Activated T-helper 17 cell treated with anti-CD3 and anti-CD28 coated beads, Interleukin-2, amount 50 U/mL, for 72 hours (primary cell): ENCODE measurements around the gene CTDNEP1. TPM values are rescaled to one million over a fixed set of nuclear protein-coding genes. Genes with fewer than 3 reads are reported as not detected.

Source experiments
- ATAC-seq: fragments of 150-1000 bp; cut with Tn5 transposase; replicated peaks from 2 replicates; pipeline ENCODE4 v1.10.0; 2021; ENCODE audit warnings: mild to moderate bottlenecking, moderate library complexity
- H3K27ac Mint-ChIP-seq: one replicate; pipeline ENCODE4 v1.8.0; 2022; ENCODE audit warnings: mixed read lengths
- H3K27me3 Mint-ChIP-seq: one replicate; pipeline ENCODE4 v1.8.0; 2022; ENCODE audit warnings: mixed read lengths
- H3K36me3 Mint-ChIP-seq: one replicate; pipeline ENCODE4 v1.8.0; 2022; ENCODE audit warnings: low read depth, mild to moderate bottlenecking, mixed read lengths
- H3K4me1 Mint-ChIP-seq: one replicate; pipeline ENCODE4 v1.8.0; 2022; ENCODE audit warnings: mixed read lengths
- H3K4me3 Mint-ChIP-seq: one replicate; pipeline ENCODE4 v1.8.0; 2022; ENCODE audit warnings: mild to moderate bottlenecking, mixed read lengths
- H3K9me3 Mint-ChIP-seq: one replicate; pipeline ENCODE4 v1.8.0; 2022; ENCODE audit warnings: mixed read lengths
- total RNA-seq, 2 donors: library from RNA; stranded (reverse); gene quantifications; one replicate each; pipeline ENCODE4 v1.2.3, GENCODE V29; 2022

Gene CTDNEP1
- total RNA-seq, 2 donors from 2014 or later, result 152 to 209 TPM

DNA sequence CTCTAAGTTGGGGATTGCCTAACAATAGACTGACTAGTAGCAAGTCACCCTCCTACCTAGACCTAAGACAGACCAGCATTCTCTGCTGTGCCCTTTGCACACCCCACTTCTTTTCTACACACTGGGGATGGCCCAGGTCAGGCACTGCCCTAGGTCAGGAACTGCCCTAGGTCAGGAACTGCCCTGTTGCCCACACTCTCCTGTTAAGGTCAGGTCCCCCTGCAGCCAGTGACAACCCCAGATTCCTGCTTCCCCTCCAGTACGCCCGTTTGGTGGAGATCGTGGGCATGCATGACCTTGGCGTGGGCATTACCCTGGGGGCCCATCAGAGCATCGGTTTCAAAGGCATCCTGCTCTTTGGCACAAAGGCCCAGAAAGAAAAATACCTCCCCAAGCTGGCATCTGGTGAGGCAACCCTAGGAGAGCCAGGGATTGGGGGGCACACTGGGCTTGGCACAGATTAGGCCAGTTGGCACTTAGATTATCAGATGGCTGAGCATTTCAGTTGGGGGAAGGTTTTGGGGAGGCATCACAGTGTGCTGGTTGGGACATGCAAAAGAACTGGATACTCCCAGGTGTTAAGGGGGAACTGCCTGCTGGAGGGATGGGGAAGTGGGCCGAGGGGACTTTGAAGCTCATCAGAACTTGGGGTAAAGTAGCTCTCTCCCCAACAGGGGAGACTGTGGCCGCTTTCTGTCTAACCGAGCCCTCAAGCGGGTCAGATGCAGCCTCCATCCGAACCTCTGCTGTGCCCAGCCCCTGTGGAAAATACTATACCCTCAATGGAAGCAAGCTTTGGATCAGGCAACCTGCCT, 30.0 kb downstream of the CTDNEP1 start:
- H3K4me3 Mint-ChIP-seq, result peak overlapping the region; percentile 94
- H3K36me3 Mint-ChIP-seq, result peaks cover 68% of the 10 kb centered on the region
- no peak for ATAC-seq
- H3K27ac Mint-ChIP-seq, result peak overlapping the region; percentile 98
- H3K27me3 Mint-ChIP-seq, result no peaks in the 10 kb centered on the region
- peaks cover 26% of the 10 kb centered on the region for H3K4me1 Mint-ChIP-seq
- no peaks in the 10 kb centered on the region for H3K9me3 Mint-ChIP-seq

DNA sequence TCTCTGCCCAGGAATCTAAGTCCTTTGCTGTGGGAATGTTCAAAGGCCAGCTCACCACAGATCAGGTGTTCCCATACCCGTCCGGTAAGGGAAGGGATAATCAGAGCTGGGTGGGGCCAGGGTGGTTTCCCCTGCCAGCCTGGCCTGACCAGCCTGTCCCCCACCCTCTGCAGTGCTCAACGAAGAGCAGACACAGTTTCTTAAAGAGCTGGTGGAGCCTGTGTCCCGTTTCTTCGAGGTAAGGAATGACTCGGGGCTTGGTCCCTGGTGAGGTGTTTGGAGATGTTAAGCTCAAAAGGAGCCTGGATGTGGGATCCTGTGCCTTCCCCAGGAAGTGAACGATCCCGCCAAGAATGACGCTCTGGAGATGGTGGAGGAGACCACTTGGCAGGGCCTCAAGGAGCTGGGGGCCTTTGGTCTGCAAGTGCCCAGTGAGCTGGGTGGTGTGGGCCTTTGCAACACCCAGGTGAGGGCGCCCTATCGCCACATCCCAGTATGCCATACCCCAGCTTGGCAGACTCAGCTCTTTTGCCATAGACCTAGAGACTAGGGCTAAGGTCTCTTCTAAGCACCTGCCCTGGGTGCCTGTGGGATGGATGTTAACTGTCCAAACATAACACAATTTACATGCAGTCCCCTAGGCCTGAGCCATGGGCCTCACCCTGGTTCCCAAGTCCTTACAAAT, 30.8 kb downstream of the CTDNEP1 start:
- H3K4me1 Mint-ChIP-seq, result peaks cover 32% of the 10 kb centered on the region
- H3K9me3 Mint-ChIP-seq, result no peaks in the 10 kb centered on the region
- H3K27ac Mint-ChIP-seq, result peak overlapping the region; percentile 98
- peak; percentile 52 for ATAC-seq
- peak overlapping the region; percentile 94 for H3K4me3 Mint-ChIP-seq
- H3K27me3 Mint-ChIP-seq, result no peaks in the 10 kb centered on the region
- H3K36me3 Mint-ChIP-seq, result peaks cover 63% of the 10 kb centered on the region

GRCh38 chr17:7219812-7220592, 31.5 kb downstream of the CTDNEP1 start, which contains the start of the genes ACADVL and DLG4:
TSS of gene ACADVL (plus strand) at chr17:7219938. CDS start at chr17:7219985, 47 bp downstream.
TSS of gene DLG4 (minus strand) at chr17:7219836.
- peak; percentile 86 for ATAC-seq
- H3K4me1 Mint-ChIP-seq, result peaks cover 34% of the 10 kb centered on the region
- H3K27ac Mint-ChIP-seq, result peak within 1 kb of the TSS; percentile 98
- H3K36me3 Mint-ChIP-seq, result peaks cover 56% of the 10 kb centered on the region
- H3K27me3 Mint-ChIP-seq, result no peaks in the 10 kb centered on the region
- H3K9me3 Mint-ChIP-seq, result no peaks in the 10 kb centered on the region
- H3K4me3 Mint-ChIP-seq, result peak within 1 kb of the TSS; percentile 94

- Mint-ChIP-seq H3K4me1 (peaks cover 41% of the 10 kb centered on the region), H3K36me3 (peaks cover 55% of the 10 kb centered on the region), H3K9me3 (no peaks in the 10 kb centered on the region), H3K27me3 (no peaks in the 10 kb centered on the region), H3K27ac (peak overlapping the region; percentile 98), H3K4me3 (peak overlapping the region; percentile 94)
- no peak for ATAC-seq
These were observed 32.2 kb downstream of the CTDNEP1 start for GRCh38 chr17:7219229-7219811.

DNA sequence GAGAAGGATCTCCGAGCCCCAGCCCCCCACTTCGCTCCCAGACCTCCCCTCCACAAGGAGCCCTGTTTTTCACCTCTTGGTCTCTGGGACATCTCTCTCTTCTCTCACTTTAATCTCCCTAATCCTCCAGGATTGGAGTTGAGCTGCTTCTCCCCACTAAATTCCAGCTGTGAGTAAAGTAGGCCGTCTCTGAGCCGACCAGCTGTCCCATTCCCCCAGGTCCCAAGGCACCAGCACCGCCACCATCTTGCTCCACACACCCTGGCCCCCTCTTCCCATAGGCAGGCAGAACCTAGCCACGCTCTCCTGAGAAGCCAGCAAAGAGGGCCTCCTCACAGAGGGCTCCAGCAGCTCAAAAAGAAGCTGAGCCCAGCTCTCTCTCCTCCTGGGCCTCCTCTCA, 32.8 kb downstream of the CTDNEP1 start:
- no peaks in the 10 kb centered on the region for H3K27me3 Mint-ChIP-seq
- peak overlapping the region; percentile 94 for H3K4me3 Mint-ChIP-seq
- H3K4me1 Mint-ChIP-seq, result peaks cover 45% of the 10 kb centered on the region
- peak overlapping the region; percentile 98 for H3K27ac Mint-ChIP-seq
- ATAC-seq, result no peak
- H3K36me3 Mint-ChIP-seq, result peaks cover 51% of the 10 kb centered on the region
- no peaks in the 10 kb centered on the region for H3K9me3 Mint-ChIP-seq

DNA sequence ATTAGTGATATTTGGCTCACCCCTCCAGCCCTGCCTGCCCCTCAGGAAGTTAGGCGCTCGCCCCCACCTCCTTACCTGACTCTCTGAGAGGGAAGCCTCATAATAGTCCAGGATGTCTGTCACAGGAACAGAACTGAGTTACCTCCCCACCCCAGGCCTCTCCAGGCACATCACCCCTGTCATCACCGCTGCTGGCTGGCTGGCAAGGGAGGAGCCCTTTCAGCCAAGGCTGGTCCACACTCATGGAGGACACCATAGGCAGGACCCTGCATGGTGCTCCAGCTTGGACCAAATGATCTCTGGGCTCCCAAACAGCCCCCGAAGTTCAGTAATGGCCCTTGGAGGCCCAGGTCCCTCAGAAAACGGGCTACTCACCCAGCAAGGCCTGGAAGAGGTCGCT, 33.4 kb downstream of the CTDNEP1 start:
- ATAC-seq, result no peak
- peak overlapping the region; percentile 98 for H3K27ac Mint-ChIP-seq

DNA sequence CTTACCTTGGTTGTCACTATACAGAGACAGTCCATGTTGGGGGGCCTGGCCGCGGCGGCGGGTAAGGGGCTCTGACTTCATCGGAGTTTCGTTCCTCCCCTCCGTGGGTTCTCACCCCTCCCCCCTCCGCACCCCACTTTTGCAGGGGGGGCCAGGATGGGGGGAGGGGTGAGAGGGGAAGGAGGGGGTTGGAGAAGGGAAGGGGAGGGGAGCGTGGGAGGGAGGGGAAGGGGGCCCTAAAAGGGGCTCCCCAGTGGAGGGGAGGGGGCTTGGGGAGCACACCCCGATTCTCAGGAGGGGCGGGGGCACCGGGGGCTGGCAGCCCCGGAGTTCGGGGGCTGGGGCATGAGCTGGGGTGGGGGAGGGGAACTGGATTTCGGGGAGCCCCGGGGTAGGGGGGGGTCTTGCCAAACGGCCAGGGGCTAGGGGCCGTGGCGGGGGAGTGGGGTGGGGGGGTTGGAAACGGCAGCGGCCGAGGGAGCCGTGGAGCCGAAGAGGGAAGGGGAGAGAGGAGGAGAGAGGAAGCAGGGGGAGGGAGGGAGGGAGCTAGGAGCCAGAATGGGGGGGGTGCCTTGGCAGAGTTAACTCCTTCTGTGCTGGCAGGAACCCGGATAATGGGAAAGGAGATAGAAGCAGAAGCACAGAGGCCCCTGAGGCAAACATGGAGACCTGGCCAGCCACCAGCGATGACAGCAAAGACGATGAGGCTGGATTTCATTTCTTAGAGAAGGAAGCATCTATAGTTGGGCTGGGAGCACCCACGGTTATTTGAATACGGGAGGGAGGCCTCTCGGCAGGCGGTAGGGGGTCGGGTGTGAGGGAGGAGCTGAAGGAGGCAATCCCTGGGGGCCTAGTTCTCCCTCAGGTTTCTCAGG, 34.2 kb downstream of the CTDNEP1 start:
- peak overlapping the region; percentile 94 for H3K4me3 Mint-ChIP-seq
- H3K36me3 Mint-ChIP-seq, result peaks cover 37% of the 10 kb centered on the region
- no peaks in the 10 kb centered on the region for H3K9me3 Mint-ChIP-seq

More for the DNA sequence above, 33.4 kb downstream of the CTDNEP1 start:
- peaks cover 51% of the 10 kb centered on the region for H3K4me1 Mint-ChIP-seq
- H3K4me3 Mint-ChIP-seq, result peak overlapping the region; percentile 94
- H3K9me3 Mint-ChIP-seq, result no peaks in the 10 kb centered on the region
- no peaks in the 10 kb centered on the region for H3K27me3 Mint-ChIP-seq
- peaks cover 45% of the 10 kb centered on the region for H3K36me3 Mint-ChIP-seq

GRCh38 chr17:7216242-7217112, 35.1 kb downstream of the CTDNEP1 start:
- peaks cover 4% of the 10 kb centered on the region for H3K27me3 Mint-ChIP-seq
- peak overlapping the region; percentile 22 for H3K27ac Mint-ChIP-seq
- ATAC-seq, result no peak
- H3K36me3 Mint-ChIP-seq, result peaks cover 28% of the 10 kb centered on the region
- H3K4me1 Mint-ChIP-seq, result peaks cover 49% of the 10 kb centered on the region
- H3K4me3 Mint-ChIP-seq, result peak overlapping the region; percentile 93
- H3K9me3 Mint-ChIP-seq, result no peaks in the 10 kb centered on the region

More for the DNA sequence above, 34.2 kb downstream of the CTDNEP1 start:
- H3K4me1 Mint-ChIP-seq, result peaks cover 51% of the 10 kb centered on the region
- ATAC-seq, result no peak
- no peaks in the 10 kb centered on the region for H3K27me3 Mint-ChIP-seq
- H3K27ac Mint-ChIP-seq, result peak overlapping the region; percentile 98

DNA sequence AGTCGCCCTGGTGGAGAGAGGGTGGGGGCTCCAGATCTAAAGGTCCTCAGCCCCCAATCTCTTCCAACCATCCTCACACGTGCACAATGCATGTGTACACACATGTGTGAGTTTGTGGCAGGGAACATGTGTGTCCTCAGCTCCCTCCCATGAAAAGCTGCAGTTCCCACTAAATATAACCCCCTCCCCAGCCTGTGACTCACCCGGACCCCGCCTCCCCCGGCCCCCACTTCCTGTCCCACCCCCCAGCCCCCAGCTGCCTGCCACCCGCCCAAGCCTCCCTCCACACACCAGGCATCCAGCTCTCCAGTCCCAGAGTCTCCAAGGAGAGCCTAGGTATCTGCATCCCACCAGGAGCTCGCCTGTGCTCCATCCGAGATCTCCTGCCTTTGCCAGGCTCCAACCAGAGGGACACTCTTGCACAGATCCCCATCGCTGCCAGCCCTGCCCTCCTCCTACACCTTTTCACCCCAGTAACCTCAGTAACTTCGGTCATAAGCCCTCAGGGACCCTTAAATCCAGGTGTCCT, 35.8 kb downstream of the CTDNEP1 start:
- Mint-ChIP-seq H3K9me3 (no peaks in the 10 kb centered on the region), H3K36me3 (peaks cover 20% of the 10 kb centered on the region), H3K27ac (peak overlapping the region; percentile 22), H3K27me3 (peaks cover 4% of the 10 kb centered on the region), H3K4me3 (peak overlapping the region; percentile 93), H3K4me1 (peaks cover 42% of the 10 kb centered on the region)
- ATAC-seq, result no peak

DNA sequence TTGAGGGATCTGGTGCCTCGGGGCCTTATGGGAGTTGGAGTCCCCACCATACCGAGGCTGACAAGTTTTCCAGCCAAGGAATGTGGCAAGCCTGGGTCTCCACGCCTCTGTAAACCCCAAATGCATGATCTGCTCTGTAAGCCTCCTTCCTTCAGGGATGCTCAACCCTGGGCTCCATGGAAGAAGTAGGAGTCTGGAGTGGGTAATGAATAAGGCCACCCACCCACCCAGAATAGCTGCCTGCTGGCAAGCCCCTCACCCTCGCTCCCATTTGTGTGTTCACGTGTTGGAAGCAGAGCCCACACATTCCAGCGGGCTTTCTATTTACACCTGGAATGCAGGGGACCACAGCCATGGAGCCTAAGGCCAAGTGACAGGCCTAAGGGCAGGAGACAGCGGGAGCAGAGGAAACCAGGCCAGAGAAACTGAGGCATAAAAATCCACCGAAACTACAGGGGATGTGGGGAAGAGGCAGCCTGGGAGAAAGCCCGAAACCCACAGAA, 36.3 kb downstream of the CTDNEP1 start:
- no peak for ATAC-seq
- Mint-ChIP-seq H3K36me3 (peaks cover 15% of the 10 kb centered on the region), H3K9me3 (no peaks in the 10 kb centered on the region), H3K4me3 (peak overlapping the region; percentile 93), H3K27ac (peak overlapping the region; percentile 91), H3K27me3 (peaks cover 4% of the 10 kb centered on the region), H3K4me1 (peaks cover 40% of the 10 kb centered on the region)

- peak overlapping the region; percentile 93 for H3K4me3 Mint-ChIP-seq
- H3K27ac Mint-ChIP-seq, result peak overlapping the region; percentile 91
- H3K36me3 Mint-ChIP-seq, result peaks cover 8% of the 10 kb centered on the region
- no peaks in the 10 kb centered on the region for H3K9me3 Mint-ChIP-seq
- peaks cover 40% of the 10 kb centered on the region for H3K4me1 Mint-ChIP-seq
- peak; percentile 86 for ATAC-seq
- peaks cover 4% of the 10 kb centered on the region for H3K27me3 Mint-ChIP-seq
These were observed 37.0 kb downstream of the CTDNEP1 start for GRCh38 chr17:7214300-7215135.
